ENCODE results near the gene ERBB2. TPM values are rescaled to one million over a fixed set of nuclear protein-coding genes. Genes with fewer than 3 reads are reported as not detected.

Gene ERBB2
- total RNA-seq, 6 donors from 2014 or later, result 88.6 to 126 (median 112) TPM

GRCh38 chr17:39687101-39687545 lies 12.7 kb upstream of the ERBB2 start:
- Histone ChIP-seq H3K27ac (peak overlapping the region; percentile 87 to 95 (median 90)), H3K27me3 (no peaks in the 10 kb centered on the region), H3K9me3 (no peaks in the 10 kb centered on the region), H3K4me1 (peaks cover 8 to 18% (median 16%) of the 10 kb centered on the region in 4 donors), H3K4me3 (peak overlapping the region in 3 of 4 donors; percentile 66 to 86 (median 81)), H3K36me3 (peaks cover 0 to 18% (median 4%) of the 10 kb centered on the region in 4 donors)
- 62 to 66% methylated on average over 6 of the region's 6 CpGs for WGBS, 2 donors
- ATAC-seq (ENCODE audit: low FRiP score in 2 of 2), result no peak
- TF ChIP-seq POLR2AphosphoS5 (IDR thresholded peaks at IDR 0.05) (no peak), EP300 (IDR thresholded peaks at IDR 0.05) (no peak), CTCF (IDR thresholded peaks at IDR 0.05) (no peak), POLR2A (IDR thresholded peaks at IDR 0.05) (no peak)
- DNase-seq, result no peak

GRCh38 chr17:39687546-39688474 lies 12.1 kb upstream of the ERBB2 start, which contains the start of gene PGAP3:
Gene PGAP3, minus strand, starts transcription at chr17:39688057. Its CDS starts 43 bp downstream, at chr17:39688014.
- no peak for TF ChIP-seq EP300 (IDR thresholded peaks at IDR 0.05)
- peak in 1 of 6 experiments; percentile 13 for TF ChIP-seq CTCF (IDR thresholded peaks at IDR 0.05)
- TF ChIP-seq POLR2A (IDR thresholded peaks at IDR 0.05), result peak in 3 of 4 donors; percentile 32 to 66 (median 51)
- peak; percentile 54 to 64 for TF ChIP-seq POLR2AphosphoS5 (IDR thresholded peaks at IDR 0.05)
- Histone ChIP-seq H3K36me3 (peaks cover 0 to 18% (median 4%) of the 10 kb centered on the region in 4 donors), H3K4me3 (peak within 1 kb of the TSS; percentile 47 to 86 (median 74)), H3K27me3 (no peaks in the 10 kb centered on the region), H3K9me3 (no peaks in the 10 kb centered on the region), H3K4me1 (peaks cover 8 to 18% (median 16%) of the 10 kb centered on the region in 4 donors), H3K27ac (peak within 1 kb of the TSS; percentile 87 to 95 (median 90))
- peak; percentile 89 to 93 for DNase-seq
- 3 to 4% methylated on average over 33 to 45 of the region's 45 CpGs for WGBS, 2 donors
- ATAC-seq (ENCODE audit: low FRiP score in 2 of 2), result peak; percentile 92 to 96

GRCh38 chr17:39688475-39688835 lies 11.4 kb upstream of the ERBB2 start:
- Histone ChIP-seq H3K4me3 (peak overlapping the region; percentile 47 to 86 (median 74)), H3K27me3 (no peaks in the 10 kb centered on the region), H3K36me3 (peaks cover 0 to 13% (median 3%) of the 10 kb centered on the region in 4 donors), H3K27ac (peak overlapping the region; percentile 87 to 95 (median 90)), H3K4me1 (peaks cover 8 to 18% (median 16%) of the 10 kb centered on the region in 4 donors), H3K9me3 (no peaks in the 10 kb centered on the region)
- ATAC-seq (ENCODE audit: low FRiP score in 2 of 2) (peak in 1 of 2 donors; percentile 10), DNase-seq (no peak)
- 22 to 23% methylated on average over 6 of the region's 6 CpGs for WGBS, 2 donors
- TF ChIP-seq EP300 (IDR thresholded peaks at IDR 0.05), result no peak
- TF ChIP-seq POLR2AphosphoS5 (IDR thresholded peaks at IDR 0.05), result no peak
- TF ChIP-seq CTCF (IDR thresholded peaks at IDR 0.05), result no peak
- no peak for TF ChIP-seq POLR2A (IDR thresholded peaks at IDR 0.05)

GRCh38 chr17:39688945-39689344 lies 10.9 kb upstream of the ERBB2 start:
- WGBS, 2 donors, result 39 to 58% methylated on average over 3 of the region's 3 CpGs
- H3K4me1 ChIP-seq, result peaks cover 8 to 18% (median 16%) of the 10 kb centered on the region in 4 donors
- DNase-seq (no peak), ATAC-seq (ENCODE audit: low FRiP score in 2 of 2) (no peak)
- H3K36me3 ChIP-seq, result peaks cover 0 to 10% (median 2%) of the 10 kb centered on the region in 4 donors
- H3K4me3 ChIP-seq, result peak overlapping the region in 2 of 4 donors; percentile 81 to 86
- TF ChIP-seq POLR2A (IDR thresholded peaks at IDR 0.05) (no peak), EP300 (IDR thresholded peaks at IDR 0.05) (no peak)
- no peaks in the 10 kb centered on the region for H3K9me3 ChIP-seq
- H3K27ac ChIP-seq, result no peak overlapping the region
- no peaks in the 10 kb centered on the region for H3K27me3 ChIP-seq

- TF ChIP-seq EP300 (IDR thresholded peaks at IDR 0.05) (no peak), CTCF (IDR thresholded peaks at IDR 0.05) (no peak), POLR2A (IDR thresholded peaks at IDR 0.05) (no peak)
- no peak overlapping the region for H3K4me3 ChIP-seq
- ATAC-seq (ENCODE audit: low FRiP score in 2 of 2) (no peak), DNase-seq (no peak)
- 83 to 91% methylated on average over 5 of the region's 5 CpGs for WGBS, 2 donors
- H3K36me3 ChIP-seq, result no peaks in the 10 kb centered on the region
- no peaks in the 10 kb centered on the region for H3K27me3 ChIP-seq
- H3K9me3 ChIP-seq, result no peaks in the 10 kb centered on the region
- no peak overlapping the region for H3K27ac ChIP-seq
- H3K4me1 ChIP-seq, result peaks cover 0 to 4% (median 0%) of the 10 kb centered on the region in 4 donors
Measured at GRCh38 chr17:39694593-39694992, 5.3 kb upstream of the ERBB2 start.

Measured in upper lobe of left lung (tissue), 6 donors.